HG02571 (cell line): ENCODE data around the gene SLC38A10.

Experiments
- ATAC-seq: cut with Tn5 transposase; IDR thresholded peaks from one replicate; pipeline ENCODE4 v1.9.1; 2021; ENCODE audit warnings: mild to moderate bottlenecking, moderate library complexity; ENCODE audit not compliant: unreplicated experiment

Gene SLC38A10

DNA sequence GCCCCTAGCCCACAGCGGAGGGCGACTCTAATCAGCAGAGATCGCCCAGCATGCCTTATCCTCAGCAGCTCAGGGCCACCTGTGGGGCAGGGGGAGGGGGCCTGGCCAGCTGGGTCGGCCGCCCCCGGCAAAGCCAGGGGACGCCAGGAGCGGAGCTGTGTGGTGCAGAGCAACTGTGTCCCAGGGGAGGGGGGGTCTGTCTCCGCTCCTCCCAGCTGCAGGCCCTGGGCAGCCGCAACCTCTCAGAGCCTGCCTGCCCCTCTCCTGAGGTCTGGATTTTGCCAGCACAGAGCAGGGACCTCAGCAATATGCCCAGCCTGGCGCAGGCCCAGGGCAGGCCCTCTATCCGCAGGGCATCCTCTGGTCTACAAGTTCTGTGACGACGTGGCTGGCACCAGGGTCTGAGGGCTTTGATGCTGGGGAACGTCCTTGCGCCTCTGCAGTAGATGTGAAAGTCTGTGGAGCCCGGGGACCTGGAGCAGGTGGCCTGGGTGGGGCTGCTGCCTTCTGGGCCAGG is 36.5 kb upstream of the SLC38A10 start:
- no peak for ATAC-seq

DNA sequence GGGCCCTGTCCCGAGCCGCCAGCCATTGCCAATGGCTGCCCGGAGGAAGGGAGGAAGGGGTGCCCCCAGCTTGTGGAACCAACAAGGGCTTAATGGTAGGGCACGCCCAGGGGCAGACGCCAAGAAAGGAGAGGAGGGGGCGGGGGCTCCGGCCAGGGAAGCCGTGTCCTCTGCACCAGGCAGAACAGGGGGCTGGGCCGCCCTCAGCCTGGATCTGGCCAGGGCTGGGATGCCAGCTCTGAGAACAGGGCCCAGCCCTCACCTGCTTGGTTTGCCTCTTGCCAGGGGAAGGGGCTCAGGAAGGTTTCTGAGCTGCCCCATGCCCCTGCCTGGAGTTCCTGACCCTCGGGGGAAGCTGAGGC is 35.8 kb upstream of the SLC38A10 start:
- ATAC-seq = no peak

DNA sequence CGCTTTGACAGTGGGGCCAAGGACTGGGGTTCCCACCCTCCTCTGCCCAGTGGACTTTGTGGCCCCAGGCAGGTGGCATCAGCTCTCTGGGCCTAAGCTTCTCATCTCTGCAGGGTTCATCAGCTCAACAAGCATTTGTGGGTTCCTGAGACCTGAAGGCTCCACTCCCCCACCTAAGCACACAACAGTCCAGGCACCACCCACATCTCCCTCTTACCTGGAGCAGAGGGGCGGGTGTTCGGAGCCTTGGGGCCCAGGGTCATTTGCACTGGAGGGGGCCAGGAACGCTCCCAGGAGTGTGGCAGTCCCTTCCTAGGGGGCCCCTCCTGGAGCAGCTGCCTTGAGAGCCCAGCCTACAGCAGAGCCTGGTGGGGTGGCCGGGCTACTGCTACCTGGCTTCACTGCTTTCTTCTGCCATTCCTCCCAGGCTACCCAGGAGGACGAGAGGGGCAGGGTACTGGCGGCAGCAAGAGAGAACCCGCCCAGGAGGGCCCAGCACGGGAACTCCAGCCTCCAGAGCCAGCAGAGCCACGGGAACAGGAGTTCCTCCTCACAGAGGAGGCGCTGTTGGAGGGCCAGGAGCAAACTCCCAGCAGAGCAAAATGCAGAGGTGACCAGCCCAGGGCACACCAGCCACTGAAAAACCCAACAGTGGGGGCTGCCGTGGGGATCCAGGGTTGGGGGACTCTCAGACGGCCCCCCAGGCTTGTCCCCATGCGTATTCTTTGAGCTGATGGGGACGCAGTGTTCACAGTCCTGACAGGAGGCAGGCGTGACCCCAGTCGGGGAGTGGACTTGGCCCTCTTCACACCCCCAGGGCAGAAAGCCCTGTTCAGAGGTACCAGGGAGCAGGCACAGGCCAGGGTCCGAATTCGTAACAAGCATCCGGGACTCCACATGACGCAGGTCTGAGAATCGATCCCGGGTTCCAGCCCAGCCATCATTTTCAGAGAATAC is 35.1 kb upstream of the SLC38A10 start:
- ATAC-seq = no peak

DNA sequence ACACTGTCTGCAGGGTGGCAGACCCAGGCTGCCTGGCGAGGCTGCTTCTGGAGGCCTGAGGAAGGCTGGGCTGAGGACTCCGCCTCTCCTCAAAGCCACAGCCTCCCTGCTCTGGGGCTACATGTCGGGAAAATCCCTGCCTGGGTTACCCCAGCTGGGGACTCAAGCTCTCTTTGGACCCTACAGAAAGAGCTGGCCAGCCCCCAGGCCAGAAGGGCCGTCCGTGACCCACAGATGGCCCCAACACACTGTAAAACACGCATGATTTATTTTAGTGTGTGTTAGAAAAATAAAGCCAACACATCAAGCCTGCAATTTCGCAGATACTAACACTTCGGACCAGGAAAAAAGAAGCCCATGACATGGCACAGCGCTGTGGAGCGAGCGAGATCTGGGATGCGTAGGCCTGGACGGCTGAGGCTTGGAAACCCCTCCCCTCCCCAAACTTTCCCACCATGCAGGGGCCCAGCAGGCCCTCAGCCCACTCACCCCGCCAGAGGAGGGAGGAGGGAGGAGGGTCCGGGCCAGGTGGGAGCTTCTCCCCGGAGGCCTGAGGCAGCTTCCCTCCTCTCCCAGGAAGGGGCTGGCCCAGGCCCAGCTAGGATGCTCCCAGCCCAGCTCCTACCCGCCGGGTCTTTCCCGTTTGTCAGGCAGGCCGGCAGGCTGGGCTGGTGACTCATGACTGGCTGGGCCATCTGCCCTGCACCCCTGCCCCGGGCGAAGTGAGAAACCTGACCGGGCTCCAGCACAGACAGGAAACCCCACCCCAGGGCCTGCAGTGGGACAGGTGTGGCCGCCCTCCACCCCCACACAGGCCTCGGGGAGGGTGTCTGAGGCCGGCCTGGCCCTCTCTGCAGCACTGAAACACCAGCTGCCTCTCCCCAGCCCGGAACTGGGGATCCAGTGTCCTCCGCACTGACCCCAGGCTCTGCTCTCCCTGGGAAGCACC is 34.1 kb upstream of the SLC38A10 start:
- no peak for ATAC-seq

DNA sequence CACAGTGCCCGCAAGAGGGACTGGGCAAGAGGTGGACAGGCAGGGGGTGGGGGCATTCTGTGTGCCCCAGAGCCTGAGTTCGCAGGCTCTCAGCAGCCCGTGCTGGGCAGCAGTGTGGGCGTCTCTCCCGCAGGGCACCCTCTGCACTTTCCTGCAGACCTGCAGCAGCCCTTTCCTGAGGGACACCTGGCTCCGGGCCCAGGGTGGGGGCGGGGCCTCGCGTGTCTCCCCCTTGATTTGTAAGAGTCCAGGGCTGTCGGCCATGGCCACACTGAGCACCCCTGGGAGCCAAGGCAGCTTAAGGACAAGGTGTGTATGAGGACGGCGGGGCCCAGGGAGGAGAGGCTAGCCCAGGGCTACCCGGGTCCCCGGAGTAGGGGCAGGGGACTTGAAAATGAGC is 33.4 kb upstream of the SLC38A10 start:
- no peak for ATAC-seq

DNA sequence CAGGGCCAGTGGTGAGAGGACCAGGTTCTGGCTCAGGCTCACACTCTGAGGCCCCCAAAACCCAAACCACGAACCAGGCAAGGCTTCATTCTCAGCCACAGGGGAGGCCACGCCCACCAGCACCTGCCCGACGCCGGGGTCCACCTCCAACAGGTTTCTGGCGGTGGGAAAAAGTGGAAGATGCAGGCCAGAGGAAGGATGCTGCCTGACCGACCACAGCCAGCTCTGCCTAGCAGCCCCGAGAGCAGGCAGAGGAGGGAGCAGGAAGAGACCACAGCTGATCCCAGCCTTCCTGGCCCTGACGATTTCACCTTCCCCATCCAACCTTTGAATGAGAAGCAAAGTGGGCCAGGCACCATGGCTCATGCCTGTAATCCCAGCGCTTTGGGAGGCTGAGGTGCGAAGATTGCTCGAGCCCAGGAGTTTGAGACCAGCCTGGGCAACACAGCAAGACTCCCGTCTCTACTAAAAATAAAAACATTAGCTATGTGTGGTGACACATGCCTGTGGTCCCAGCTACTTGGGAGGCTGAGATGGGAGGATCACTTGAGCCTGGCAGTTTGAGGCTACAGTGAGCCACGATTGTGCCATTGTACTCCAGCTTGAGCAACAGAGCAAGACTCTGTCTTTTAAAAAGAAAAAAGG is 30.7 kb upstream of the SLC38A10 start:
- ATAC-seq = no peak

DNA sequence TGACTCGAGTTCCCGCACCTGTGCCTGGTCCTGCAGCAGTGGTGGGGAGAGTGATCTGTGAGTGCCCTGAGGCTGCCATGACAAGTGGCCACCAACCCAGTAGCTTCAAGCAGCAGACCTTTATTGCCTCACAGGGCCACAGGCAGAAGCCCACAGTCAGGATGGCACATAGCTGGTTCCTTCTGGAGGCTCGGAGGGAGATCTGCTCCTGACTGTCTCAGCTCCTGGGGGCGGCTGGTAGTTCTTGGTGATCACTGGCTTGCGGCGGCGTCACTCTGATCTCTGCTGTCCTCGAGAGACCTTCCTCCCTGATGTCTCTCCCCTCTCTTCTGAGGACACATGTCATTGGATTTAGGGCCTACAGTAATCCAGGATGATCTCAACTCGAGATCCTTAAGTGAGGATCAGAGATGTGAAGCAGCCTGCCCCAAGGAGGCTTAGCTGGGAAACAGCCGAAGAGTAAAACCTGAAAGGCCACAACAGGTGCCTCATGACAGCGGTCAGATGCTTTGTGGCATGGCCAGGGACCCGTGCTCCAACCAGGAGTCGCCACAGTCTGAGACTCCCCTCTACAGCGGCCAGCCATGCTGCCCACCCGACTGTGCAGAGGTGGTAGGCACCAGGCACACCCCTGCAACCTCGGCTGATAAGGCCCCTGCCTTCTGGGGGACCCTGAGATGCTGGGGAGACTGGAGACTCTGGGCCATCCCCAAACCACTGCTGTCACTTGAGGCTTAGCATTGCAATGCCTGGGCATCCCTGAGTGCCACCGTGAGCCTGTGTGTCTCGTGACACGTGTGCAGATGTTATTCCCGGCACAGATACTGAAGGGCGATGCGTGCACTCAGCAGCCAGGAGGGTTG is 30.0 kb upstream of the SLC38A10 start:
- no peak for ATAC-seq

DNA sequence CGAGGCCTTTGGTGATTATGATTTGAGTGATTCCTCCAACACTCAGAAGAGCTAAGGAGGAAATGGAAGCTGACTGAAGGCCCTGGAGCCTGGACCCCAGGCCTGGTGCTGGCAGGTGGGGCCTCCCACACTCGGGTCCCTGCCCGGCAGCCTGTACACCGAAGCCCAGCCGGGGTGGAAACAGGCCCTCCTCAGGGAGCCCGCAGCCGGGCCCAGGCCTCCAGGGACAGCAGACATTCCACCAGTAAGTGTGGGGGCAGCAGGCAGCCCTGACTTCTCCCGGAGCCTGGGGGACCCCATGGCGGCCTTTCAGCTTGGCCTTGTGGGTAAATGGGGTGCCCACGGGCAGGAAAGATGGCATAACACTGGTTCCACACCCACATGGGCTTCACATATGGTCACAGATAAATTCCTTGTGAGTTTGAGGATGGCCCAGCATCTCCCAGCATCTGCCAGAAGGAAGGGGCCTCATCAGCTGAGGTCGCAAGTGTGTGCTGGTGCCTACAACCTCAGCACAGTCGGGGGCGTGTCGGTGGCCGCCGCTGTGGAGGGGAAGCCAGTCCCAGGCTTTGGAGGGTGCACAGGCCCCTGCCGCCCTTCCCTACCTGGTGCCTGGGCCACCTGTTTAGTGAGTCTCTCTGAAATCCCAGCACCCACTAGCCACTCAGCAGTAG is 29.2 kb upstream of the SLC38A10 start:
- no peak for ATAC-seq

DNA sequence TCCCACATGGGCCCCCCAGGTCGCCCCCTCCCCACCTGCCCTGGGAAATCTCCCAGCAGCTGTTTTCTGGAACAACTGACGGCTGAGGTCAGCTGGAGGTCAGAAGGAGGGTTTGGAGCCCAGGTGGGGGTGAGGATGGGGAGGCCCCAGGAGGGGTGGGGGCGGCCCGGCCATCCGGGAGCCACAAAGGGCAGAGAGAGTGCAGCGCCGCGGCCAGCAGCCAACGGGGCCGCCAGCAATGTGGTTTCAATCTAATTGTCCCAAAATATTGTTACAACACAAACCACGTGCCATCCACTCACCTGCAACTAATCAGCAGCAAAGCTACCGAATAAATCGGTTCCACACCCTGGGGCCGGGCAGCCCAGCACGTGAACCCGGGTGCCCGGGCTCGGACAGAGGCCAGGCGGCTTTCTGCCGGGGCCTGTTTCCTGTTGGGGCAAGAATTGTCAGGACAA is 28.3 kb upstream of the SLC38A10 start:
- no peak for ATAC-seq

DNA sequence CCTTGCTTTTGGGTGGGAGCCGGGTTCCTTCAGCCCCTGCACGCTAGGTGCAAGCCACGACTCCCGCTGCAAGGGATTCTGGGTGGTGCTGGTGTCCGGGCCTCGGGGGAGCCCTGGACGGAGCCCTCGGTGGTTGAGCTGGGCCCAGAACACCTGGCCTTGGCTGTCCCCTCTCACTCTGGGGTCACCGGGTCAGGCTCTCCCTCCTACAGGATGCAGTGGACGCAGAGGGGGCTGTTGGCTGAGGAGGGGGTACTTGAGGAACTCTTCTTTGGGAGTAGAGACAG is 27.9 kb upstream of the SLC38A10 start:
- no peak for ATAC-seq

DNA sequence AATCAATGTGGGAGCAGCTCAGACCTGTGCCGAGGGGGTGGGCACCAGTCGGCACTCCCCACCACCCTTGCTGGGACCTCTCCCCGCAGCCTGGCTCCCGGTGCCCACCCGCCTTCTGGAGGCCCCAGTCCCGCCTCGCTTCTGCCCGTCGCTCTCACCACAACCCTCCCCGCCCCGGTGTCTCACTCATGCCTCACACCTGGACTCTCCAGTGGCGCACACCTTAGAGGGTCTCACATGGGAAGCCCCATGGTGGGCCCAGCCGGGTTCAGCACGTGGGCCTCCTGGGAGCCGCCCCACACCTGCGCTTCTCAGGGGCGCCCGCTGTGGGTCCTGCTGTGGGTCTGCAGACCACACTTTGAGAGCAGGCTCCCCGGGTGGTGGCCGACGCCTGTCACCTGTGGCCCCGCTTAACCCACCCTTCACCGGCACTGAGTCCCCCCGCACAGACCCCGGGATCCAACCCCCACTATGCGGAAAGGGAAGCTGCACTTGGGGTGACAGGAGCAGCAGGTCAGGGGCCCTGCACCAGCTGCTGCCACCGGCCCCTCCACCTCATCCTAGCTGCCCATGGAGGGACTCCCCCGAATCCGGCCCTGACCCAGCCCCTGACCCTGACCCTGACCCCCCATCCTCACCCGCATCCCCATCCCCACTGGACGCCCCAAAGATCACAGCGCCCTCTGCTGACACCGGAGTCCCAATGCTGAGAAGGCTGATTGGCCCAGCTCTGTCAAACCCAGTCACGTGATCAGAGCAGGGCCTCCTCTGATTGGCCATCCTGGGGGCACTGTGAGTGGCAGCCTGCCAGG is 27.4 kb upstream of the SLC38A10 start:
- ATAC-seq = no peak

DNA sequence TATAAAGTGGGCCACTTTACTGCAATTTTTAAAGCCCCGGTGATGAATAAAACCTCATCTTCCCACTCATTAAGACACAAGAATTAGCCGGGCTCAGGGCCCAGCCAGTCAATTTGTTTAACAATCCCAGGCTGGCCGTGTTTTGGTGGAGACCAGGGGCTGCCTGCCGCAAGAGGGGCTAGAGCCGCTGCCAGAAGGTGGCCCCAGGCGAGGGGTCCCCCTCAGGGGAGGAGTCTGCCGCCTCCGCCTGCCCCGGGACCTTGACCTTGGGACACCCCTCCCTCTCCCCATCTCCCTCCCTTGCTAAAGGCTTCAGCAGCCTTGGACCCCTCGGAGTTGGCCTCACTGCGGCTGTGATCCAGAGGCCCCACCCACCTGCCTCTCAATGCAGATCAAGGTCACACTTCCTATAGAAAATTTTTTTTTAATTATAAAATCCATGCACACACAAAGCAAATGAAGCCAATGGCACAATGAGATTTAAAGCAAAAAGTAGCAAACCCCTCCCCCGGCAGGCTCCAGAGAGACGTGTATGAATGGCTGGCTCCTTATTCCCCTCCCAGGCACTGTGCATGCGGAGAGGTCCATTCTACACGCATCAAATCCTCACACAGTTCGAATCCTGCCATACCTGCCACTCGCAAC is 23.0 kb upstream of the SLC38A10 start:
- ATAC-seq = no peak

DNA sequence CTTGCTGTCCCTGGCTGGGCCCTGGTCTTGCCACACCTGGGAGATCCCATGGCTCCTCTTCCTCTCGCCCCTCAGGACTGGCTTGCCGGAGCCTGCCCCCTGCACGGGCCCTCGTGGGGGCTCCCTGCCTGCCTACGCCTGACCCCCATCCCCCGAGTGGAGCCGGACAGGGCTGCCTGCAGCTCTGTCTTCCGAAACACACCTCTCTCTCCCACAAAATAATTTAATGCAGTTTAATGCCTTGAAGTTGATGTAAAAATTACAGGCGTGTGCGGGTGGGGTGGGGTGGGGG is 22.4 kb upstream of the SLC38A10 start:
- no peak for ATAC-seq

DNA sequence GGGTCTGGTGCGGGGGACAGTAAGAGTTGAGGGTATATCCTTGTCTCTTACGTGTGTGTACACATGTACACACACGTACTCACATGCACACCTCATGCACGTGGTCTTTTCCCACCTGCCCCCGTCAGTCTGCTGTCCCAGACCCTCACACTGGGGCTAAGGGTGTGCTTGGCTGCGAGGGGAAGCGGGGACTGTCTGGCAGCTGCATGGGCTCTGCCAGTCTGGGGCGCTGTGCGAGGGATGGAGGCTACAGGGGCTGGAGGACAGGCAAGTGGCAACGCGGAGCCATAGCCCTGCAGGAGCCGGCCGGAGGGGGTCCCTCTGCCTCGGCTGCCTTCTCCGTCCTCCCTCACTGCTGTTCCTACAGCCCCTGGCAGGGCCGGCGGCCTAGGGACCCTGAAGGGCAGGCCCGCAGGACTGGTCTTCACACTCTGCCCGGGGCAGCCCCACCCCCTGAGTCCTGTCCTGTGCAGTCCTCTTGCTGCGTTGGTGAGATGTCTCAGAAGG is 20.8 kb upstream of the SLC38A10 start:
- ATAC-seq = no peak

DNA sequence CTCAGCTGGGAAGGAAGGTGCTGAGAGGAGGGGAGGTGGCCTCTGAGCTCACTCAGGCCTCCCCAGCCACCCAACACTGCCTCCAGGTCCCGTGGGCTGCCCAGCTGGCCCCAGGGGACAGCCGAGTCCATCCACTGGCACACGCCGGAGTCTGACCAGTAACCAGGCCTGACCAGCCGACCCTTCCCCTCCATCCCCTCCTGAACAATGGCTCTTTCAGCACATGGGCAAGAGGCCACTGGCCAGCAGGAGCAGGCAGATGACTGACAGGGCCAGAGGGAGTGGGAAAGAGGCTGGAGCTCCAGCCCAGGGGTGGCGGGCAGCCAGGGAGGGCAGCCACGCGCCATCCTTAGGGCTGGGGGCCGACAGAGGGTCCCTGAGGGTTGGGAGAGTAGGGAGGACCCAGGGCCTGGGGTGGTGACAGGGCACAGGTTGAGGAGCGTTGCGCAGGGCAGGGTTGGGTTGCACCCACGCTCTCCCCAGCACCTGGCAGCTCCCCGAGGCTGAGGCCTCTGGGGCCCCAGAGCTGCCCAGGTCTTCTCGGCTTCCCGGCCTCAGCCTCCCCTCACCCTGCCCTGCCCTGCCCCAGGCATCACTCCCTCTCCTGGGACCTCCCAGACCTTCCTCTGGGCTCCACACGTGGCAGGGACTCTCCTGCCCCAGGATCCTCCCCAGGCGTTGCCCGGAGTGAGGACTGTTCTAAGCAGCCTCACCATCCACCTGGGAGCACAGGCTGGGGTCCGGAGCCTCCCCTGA is 20.2 kb upstream of the SLC38A10 start:
- ATAC-seq = no peak

DNA sequence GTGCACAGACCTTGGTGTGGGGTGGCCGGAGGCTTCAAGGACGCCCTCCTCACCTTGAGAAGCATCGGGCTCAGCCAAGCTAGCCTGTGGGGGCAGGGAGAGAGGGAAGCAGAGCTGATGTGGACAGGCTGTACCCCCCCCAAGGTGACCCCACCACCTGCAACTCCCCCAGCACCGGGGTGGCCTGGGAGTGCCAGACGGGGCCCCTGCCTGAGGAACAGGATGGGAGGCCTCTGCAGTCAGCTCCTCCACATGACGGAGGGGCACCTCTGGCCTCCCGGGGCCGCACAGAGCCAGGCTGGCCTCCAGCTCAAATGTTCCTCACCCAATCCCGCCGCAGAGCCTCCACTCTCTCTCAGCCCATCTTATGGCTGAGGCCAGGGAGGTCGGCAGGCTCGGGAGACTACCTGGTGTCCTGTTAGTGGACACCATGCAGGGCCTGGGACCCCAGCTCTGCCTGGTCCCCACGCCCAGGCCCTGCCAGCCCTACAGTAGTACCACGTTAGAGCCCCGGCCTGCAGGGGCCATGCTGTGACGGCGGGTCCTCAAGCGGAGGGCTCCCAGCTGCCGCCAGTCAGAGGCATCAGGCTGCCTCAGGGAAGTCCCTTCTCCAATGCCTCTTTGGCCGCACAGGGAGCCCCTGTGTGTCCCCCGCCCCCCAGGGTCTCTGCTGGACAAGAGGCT is 19.4 kb upstream of the SLC38A10 start:
- no peak for ATAC-seq

DNA sequence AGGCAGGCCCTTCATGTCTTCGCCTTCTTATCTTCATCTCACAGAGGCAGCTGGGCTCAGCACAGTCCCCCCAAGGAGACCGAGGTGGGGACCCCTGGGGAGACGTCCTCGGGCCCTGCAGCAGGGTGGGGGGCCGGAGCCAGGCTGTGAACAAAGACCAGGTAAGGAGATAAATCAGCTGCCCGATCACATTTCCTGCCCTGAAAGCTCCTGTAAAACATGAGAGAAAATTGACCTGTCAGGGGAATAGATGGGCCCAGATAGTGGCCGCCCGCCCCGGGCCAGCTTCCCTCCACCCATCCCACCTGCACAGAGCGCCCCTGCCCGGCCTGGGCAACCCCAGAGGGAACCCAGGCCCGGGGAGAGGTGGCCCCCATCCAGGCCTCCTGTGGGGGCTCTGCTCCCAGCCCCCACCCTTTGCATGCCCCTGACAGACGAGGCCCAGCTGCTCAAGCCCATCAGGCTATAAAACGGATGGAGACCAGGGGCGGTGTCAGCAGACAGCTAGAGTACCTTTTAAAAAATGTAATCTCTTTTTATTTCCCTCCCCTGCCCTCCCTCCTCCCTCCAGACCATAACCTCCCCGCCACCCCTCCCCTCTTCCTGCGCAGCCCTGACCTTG is 18.8 kb upstream of the SLC38A10 start:
- no peak for ATAC-seq
